NK-92 (cell line): ENCODE results near the gene DLGAP1.

Experiments used
- DNase-seq: peaks from one replicate; lab custom pipeline; 2025; ENCODE audit not compliant: unreplicated experiment; lab: John Stamatoyannopoulos, UW

Gene DLGAP1

GRCh38 chr18:3794537-3795348, 660.4 kb downstream of the DLGAP1 start:
- DNase-seq, result no peak

- no peak for DNase-seq
Measured at GRCh38 chr18:3793545-3793944, 661.6 kb downstream of the DLGAP1 start.

- DNase-seq, result no peak
Measured at GRCh38 chr18:3793111-3793510, 662.0 kb downstream of the DLGAP1 start.

- DNase-seq, result no peak
Measured at GRCh38 chr18:3792711-3793110, 662.4 kb downstream of the DLGAP1 start.

- no peak for DNase-seq
Measured at GRCh38 chr18:3791238-3791637, 663.9 kb downstream of the DLGAP1 start.

GRCh38 chr18:3790703-3791102, 664.4 kb downstream of the DLGAP1 start:
- DNase-seq, result no peak

- no peak for DNase-seq
Measured at GRCh38 chr18:3789525-3789924, 665.6 kb downstream of the DLGAP1 start.

- DNase-seq, result no peak
Measured at GRCh38 chr18:3784949-3785348, 670.2 kb downstream of the DLGAP1 start.

- no peak for DNase-seq
Measured at GRCh38 chr18:3782901-3783300, 672.2 kb downstream of the DLGAP1 start.

- DNase-seq, result no peak
Measured at GRCh38 chr18:3777719-3778118, 677.4 kb downstream of the DLGAP1 start.

GRCh38 chr18:3777122-3777521, 678.0 kb downstream of the DLGAP1 start:
- no peak for DNase-seq

GRCh38 chr18:3775996-3776395, 679.1 kb downstream of the DLGAP1 start:
- no peak for DNase-seq

- no peak for DNase-seq
Measured at GRCh38 chr18:3773303-3773702, 681.8 kb downstream of the DLGAP1 start.

- no peak for DNase-seq
Measured at GRCh38 chr18:3771121-3771971, 683.8 kb downstream of the DLGAP1 start.

GRCh38 chr18:3761266-3761665, 693.8 kb downstream of the DLGAP1 start:
- no peak for DNase-seq

GRCh38 chr18:3760741-3761140, 694.4 kb downstream of the DLGAP1 start:
- DNase-seq, result no peak

GRCh38 chr18:3759099-3759498, 696.0 kb downstream of the DLGAP1 start:
- no peak for DNase-seq

GRCh38 chr18:3758531-3758930, 696.6 kb downstream of the DLGAP1 start:
- no peak for DNase-seq

GRCh38 chr18:3757361-3757760, 697.7 kb downstream of the DLGAP1 start:
- no peak for DNase-seq

GRCh38 chr18:3753106-3753505, 702.0 kb downstream of the DLGAP1 start:
- DNase-seq, result no peak

- DNase-seq, result no peak
Measured at GRCh38 chr18:3748086-3748485, 707.0 kb downstream of the DLGAP1 start.
